Small intestine (tissue), 7 donors: ENCODE results near the gene MLNR. TPM values are rescaled to one million over a fixed set of nuclear protein-coding genes. Genes with fewer than 3 reads are reported as not detected.

ENCODE experiments used
- DNase-seq, 2 donors: peaks; one replicate each; pipeline versions ENCODE4 v3.0.0 to v3.0.0-alpha.2; 2013
- FAIRE-seq: peaks from 2 replicates; lab custom pipeline; 2012; peaks lifted over from hg19 to GRCh38; lab: Jason Lieb, UNC
- H3K27ac ChIP-seq, 3 donors: one replicate each; pipeline ENCODE4 v1.5.1; 2013; ENCODE audit warnings: low read length in 2 of 3, mild to moderate bottlenecking in 2 of 3, control low read depth in 1 of 3, inconsistent platforms in 1 of 3, low read depth in 1 of 3, moderate library complexity in 1 of 3
- H3K27me3 ChIP-seq, 3 donors: one replicate each; pipeline ENCODE4 v1.6.1; 2013; ENCODE audit warnings: low read length in 3 of 3, inconsistent platforms in 1 of 3; ENCODE audit not compliant: control insufficient read depth in 3 of 3, insufficient read depth in 3 of 3
- H3K36me3 ChIP-seq, 3 donors: one replicate each; pipeline ENCODE4 v1.6.1; 2013; ENCODE audit warnings: low read length in 3 of 3, inconsistent platforms in 1 of 3, low read depth in 1 of 3, mild to moderate bottlenecking in 1 of 3, moderate library complexity in 1 of 3; ENCODE audit not compliant: control insufficient read depth in 3 of 3, insufficient read depth in 2 of 3
- H3K4me1 ChIP-seq, 3 donors: one replicate each; pipeline ENCODE4 v1.6.1; 2013; ENCODE audit warnings: low read length in 2 of 3, inconsistent platforms in 1 of 3, low read depth in 1 of 3, mild to moderate bottlenecking in 1 of 3, moderate library complexity in 1 of 3; ENCODE audit not compliant: control insufficient read depth in 3 of 3, insufficient read depth in 2 of 3
- H3K4me3 ChIP-seq, 3 donors: one replicate each; pipeline ENCODE4 v1.5.1; 2013; ENCODE audit warnings: low read length in 3 of 3, control low read depth in 1 of 3, inconsistent platforms in 1 of 3, low read depth in 1 of 3, mild to moderate bottlenecking in 1 of 3, moderate library complexity in 1 of 3
- H3K9me3 ChIP-seq, 2 donors: one replicate each; pipeline ENCODE4 v1.6.1; 2013; ENCODE audit warnings: low read depth in 1 of 2, low read length in 1 of 2; ENCODE audit not compliant: control insufficient read depth in 2 of 2, insufficient read depth in 1 of 2
- WGBS, 3 donors: extraction: QIAGEN DNeasy Blood & Tissue Kit; methylation state at CpG; one replicate each; pipeline ENCODE4 v1.1.7; 2013; 5-methylcytosine and 5-hydroxymethylcytosine counted together
- polyA plus RNA-seq, 4 donors: library from polyadenylated mRNA; stranded (reverse) in 3 of 4; unstranded in 1 of 4; fragments of 200-250 nt in 3 of 4; fragments of 120-200 nt in 1 of 4; gene quantifications; one replicate each; pipeline versions ENCODE4 v1.2.1 to v1.2.3, GENCODE V29; 2013
- donor health status: healthy with polysubstance abuse.
- donor health status: control.
- donor health status: control.
- donor health status: Bipolar disorder and iron deficiency.
- donor health status: healthy.

The MLNR gene
- polyA plus RNA-seq, 4 donors = not detected

- no peak overlapping the region for H3K4me3 ChIP-seq
- H3K27ac ChIP-seq = no peak overlapping the region
- H3K9me3 ChIP-seq = peaks cover 0 to 10% of the 10 kb centered on the region in 2 donors
- FAIRE-seq (no peak), DNase-seq (peak; percentile 38 to 67)
- no peaks in the 10 kb centered on the region for H3K27me3 ChIP-seq
- WGBS, 3 donors = 13 to 26% (median 22%) methylated on average over 4 of the region's 4 CpGs
- H3K4me1 ChIP-seq = peaks cover 0 to 9% (median 0%) of the 10 kb centered on the region in 3 donors
- peaks cover 0 to 2% (median 0%) of the 10 kb centered on the region in 3 donors for H3K36me3 ChIP-seq
Measured at GRCh38 chr13:49240017-49240416, 19.9 kb downstream of the MLNR start.

GRCh38 chr13:49241296-49241695 lies 21.2 kb downstream of the MLNR start:
- H3K27me3 ChIP-seq = no peaks in the 10 kb centered on the region
- H3K4me3 ChIP-seq = no peak overlapping the region
- H3K27ac ChIP-seq = no peak overlapping the region
- H3K4me1 ChIP-seq = peaks cover 0 to 9% (median 0%) of the 10 kb centered on the region in 3 donors
- peaks cover 0 to 2% (median 0%) of the 10 kb centered on the region in 3 donors for H3K36me3 ChIP-seq
- peaks cover 0 to 10% of the 10 kb centered on the region in 2 donors for H3K9me3 ChIP-seq
- DNase-seq (no peak), FAIRE-seq (no peak)
- WGBS, 3 donors = 82 to 89% (median 88%) methylated on average over 7 of the region's 7 CpGs

- H3K9me3 ChIP-seq = peaks cover 0 to 10% of the 10 kb centered on the region in 2 donors
- H3K27ac ChIP-seq = peak overlapping the region in 1 of 3 donors; percentile 60
- H3K27me3 ChIP-seq = no peaks in the 10 kb centered on the region
- FAIRE-seq (no peak), DNase-seq (peak; percentile 53 to 74)
- H3K36me3 ChIP-seq = peaks cover 0 to 6% (median 0%) of the 10 kb centered on the region in 3 donors
- H3K4me3 ChIP-seq = no peak overlapping the region
- H3K4me1 ChIP-seq = peaks cover 0 to 9% (median 3%) of the 10 kb centered on the region in 3 donors
Measured at GRCh38 chr13:49245101-49245500, 25.0 kb downstream of the MLNR start.

GRCh38 chr13:49246850-49247642 lies 26.9 kb downstream of the MLNR start:
- FAIRE-seq = no peak
- peaks cover 0 to 9% (median 3%) of the 10 kb centered on the region in 3 donors for H3K4me1 ChIP-seq
- peak overlapping the region; percentile 61 to 96 (median 84) for H3K27ac ChIP-seq
- H3K27me3 ChIP-seq = no peaks in the 10 kb centered on the region
- DNase-seq = no peak
- peak overlapping the region; percentile 65 to 84 (median 71) for H3K4me3 ChIP-seq
- peaks cover 0 to 10% (median 1%) of the 10 kb centered on the region in 3 donors for H3K36me3 ChIP-seq
- H3K9me3 ChIP-seq = peaks cover 0 to 9% of the 10 kb centered on the region in 2 donors
- WGBS, 3 donors = 22 to 26% (median 25%) methylated on average over 4 of the region's 4 CpGs

- peaks cover 0 to 9% (median 2%) of the 10 kb centered on the region in 3 donors for H3K36me3 ChIP-seq
- H3K27ac ChIP-seq = peak within 1 kb of the TSS; percentile 61 to 96 (median 84)
- 0 to 1% (median 0%) methylated on average over 56 of the region's 56 CpGs for WGBS, 3 donors
- no peak for FAIRE-seq
- H3K9me3 ChIP-seq = peaks cover 0 to under 1% of the 10 kb centered on the region in 2 donors
- no peaks in the 10 kb centered on the region for H3K27me3 ChIP-seq
- peak; percentile 95 to 98 for DNase-seq
- H3K4me3 ChIP-seq = peak within 1 kb of the TSS; percentile 65 to 84 (median 71)
- peaks cover 0 to 9% (median 3%) of the 10 kb centered on the region in 3 donors for H3K4me1 ChIP-seq
Measured at GRCh38 chr13:49247643-49248621, 27.8 kb downstream of the MLNR start, which contains the start of gene CDADC1. Gene CDADC1 (plus strand): TSS chr13:49247925. CDS start chr13:49248038, 113 bp downstream.

- H3K4me3 ChIP-seq = peak overlapping the region; percentile 65 to 84 (median 71)
- FAIRE-seq (no peak), DNase-seq (no peak)
- H3K9me3 ChIP-seq = no peaks in the 10 kb centered on the region
- WGBS, 3 donors = 3 to 7% (median 3%) methylated on average over 6 of the region's 6 CpGs
- H3K27ac ChIP-seq = peak overlapping the region; percentile 22 to 96 (median 84)
- H3K36me3 ChIP-seq = peaks cover 0 to 11% (median 2%) of the 10 kb centered on the region in 3 donors
- H3K27me3 ChIP-seq = no peaks in the 10 kb centered on the region
- peaks cover 0 to 9% (median 3%) of the 10 kb centered on the region in 3 donors for H3K4me1 ChIP-seq
Measured at GRCh38 chr13:49248622-49249002, 28.5 kb downstream of the MLNR start.

DNA sequence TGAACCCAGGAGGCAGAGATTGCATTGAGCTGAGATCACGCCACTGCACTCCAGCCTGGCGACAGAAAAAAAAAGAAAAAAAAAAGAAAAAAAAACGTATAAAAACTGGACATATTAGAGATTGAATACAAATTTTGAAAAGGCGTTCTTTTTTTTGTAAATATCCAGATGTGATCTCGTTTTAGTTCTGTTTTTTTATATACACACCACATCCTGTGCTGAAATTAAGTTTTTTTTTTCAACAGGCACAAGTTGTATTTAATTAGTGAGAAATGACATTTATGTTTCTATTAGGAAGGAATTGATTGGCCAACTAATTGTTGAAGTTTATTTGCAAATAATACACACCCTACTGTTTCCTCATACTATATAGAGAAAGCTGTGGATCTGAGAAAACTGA lies 31.2 kb downstream of the MLNR start:
- Histone ChIP-seq H3K4me1 (peaks cover 0 to 4% (median 3%) of the 10 kb centered on the region in 3 donors), H3K4me3 (no peak overlapping the region), H3K27me3 (no peaks in the 10 kb centered on the region), H3K27ac (no peak overlapping the region), H3K9me3 (no peaks in the 10 kb centered on the region), H3K36me3 (peaks cover 2 to 18% (median 5%) of the 10 kb centered on the region in 3 donors)
- no peak for DNase-seq
- WGBS, 3 donors = 76 to 82% (median 80%) methylated on average over 5 of the region's 5 CpGs
- FAIRE-seq = no peak

DNA sequence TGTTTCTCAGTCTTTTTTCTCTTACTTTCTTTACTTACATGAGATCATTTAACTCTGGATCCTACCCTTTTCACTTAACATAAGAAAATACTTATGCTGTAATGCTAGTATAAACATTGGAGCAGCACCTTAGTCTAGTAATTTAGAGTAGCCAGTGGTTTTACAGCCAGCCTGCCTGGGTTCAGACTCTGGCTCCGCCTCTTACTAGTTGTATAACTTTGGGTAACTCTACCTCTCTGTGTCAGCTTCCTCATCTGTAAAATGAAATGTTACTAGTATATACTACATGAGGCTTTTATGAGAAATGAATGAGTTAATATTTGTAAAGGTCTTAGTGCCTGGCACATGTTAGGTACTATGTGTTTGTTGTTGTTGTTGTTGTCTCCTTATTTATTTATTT lies 33.2 kb downstream of the MLNR start:
- Histone ChIP-seq H3K36me3 (peaks cover 2 to 21% (median 5%) of the 10 kb centered on the region in 3 donors), H3K4me1 (peaks cover 0 to 4% (median 0%) of the 10 kb centered on the region in 3 donors), H3K27me3 (no peaks in the 10 kb centered on the region), H3K27ac (no peak overlapping the region), H3K4me3 (no peak overlapping the region), H3K9me3 (no peaks in the 10 kb centered on the region)
- 96 to 100% (median 100%) methylated on average over 1 of the region's 1 CpG for WGBS, 3 donors
- no peak for FAIRE-seq
- DNase-seq = no peak
